ENCODE measurements around the gene GAST. TPM values are rescaled to one million over a fixed set of nuclear protein-coding genes. Genes with fewer than 3 reads are reported as not detected.
A peak's percentile ranks its signal among the peaks of the same experiment; 100 is the strongest.
"Not testable (repeated sequence)": the region's sequence is repeated elsewhere in the genome, so short reads cannot be mapped to it uniquely, and the experiment has no call there.

Gene GAST
- total RNA-seq, 1 experiment from 2014 or later: not detected

DNA sequence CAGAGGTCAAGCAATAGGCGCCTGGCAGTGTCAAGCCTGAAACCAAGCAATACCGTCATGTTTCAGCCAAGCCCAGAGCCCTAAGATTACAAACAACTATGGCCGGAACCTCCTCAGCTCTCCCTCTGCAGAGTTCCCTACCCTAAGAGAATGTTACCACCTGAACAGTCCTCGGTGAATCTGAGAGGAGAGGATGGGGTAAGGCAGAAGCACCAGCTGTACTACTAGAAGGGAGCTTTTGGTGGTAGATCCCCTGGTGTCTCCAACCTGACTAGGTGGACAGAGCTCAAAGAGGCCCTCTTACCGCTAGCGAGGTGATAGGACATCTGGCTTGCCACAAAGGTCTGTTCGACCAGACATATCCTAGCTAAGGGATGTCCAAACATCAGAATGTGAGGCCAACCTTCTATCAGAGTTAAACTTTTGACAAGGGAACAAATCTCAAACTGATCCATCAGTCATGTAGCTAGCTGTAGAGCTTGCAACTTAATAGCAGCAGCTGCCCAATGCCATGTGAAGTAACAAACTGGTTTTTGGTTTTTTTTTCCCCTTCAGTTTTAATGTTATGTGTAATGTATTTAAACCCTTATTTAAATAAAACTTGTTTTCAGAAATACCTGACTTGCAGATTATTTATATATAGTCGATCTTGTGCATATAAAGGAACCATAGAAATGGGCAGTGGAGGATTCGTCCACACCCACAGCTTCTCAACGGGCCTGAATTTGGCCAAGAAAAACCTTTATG, 20.9 kb upstream of the GAST start:
- no peak overlapping the region for H3K4me3 ChIP-seq (ENCODE audit: insufficient read depth, low read depth, low read length)
- no peak for DNase-seq
- H3K36me3 ChIP-seq (replicated peaks; ENCODE audit: control insufficient read depth, insufficient read depth, low read length): peaks cover 30% of the 10 kb centered on the region
- no peaks in the 10 kb centered on the region for H3K27me3 ChIP-seq (ENCODE audit: control insufficient read depth, insufficient read depth, low read length)

DNA sequence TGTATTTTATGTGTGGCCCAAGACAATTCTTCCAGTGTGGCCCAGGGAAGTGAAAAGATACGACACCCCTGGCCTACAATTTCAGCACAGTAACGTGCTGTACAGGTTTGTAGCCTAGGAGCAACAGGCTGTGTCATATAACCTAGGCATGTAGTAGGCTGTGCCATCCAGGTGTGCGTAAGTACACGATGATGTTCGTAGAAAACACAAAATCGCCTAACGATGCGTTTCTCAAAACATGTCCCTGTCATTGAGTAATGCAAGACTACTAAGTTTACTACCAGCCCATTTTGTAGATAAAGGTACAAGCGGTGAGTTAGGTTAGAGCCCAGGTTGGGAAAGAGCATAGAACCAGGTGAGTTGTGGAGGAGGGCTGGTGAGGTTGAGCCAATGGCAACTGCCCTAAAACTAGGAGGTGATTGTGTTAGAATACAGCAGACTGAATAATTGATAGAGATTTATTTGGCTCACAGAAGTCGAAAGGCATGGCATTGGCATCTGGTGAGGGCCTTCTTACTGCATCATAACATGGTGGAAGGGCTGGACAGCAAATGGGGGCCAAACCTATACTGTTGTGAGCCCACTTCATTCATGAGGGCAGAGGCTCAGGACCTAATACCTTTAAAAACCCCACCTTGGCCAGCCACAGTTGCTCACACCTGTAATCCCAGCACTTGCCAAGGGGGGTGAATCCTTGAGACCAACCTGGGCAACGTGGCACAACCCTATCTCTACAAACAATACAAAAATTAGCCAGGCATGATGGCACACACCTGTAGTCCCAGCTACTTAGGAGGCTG, 19.2 kb upstream of the GAST start:
- Histone ChIP-seq H3K36me3 (replicated peaks; ENCODE audit: control insufficient read depth, insufficient read depth, low read length) (peaks cover 30% of the 10 kb centered on the region), H3K4me3 (ENCODE audit: insufficient read depth, low read depth, low read length) (no peak overlapping the region), H3K27me3 (ENCODE audit: control insufficient read depth, insufficient read depth, low read length) (no peaks in the 10 kb centered on the region)
- no peak for DNase-seq

DNA sequence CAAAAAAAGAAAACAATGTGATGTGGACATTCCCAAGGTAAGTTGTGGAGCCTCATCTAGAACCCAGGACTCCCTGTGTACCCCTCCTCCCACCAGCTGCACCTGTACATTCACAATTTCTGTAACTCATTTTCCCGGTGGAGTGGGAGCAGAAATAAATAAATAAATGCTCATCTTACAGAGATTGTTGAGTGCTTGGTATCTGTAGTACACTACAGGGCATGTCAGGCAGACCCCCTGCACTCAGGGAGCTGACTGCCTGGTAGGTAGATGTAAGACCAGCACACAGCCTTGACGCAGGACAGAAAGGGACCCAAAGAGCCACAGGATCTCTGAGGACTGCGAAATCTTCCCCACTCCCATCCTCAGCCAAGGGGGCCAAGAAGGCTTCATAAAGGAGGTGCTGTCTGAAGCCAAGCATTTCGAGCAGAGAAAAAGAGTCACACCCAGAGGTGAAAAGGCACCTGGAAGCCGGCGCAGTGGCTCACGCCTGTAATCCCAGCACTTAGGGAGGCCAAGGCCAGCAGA, 16.9 kb upstream of the GAST start:
- H3K4me3 ChIP-seq (ENCODE audit: insufficient read depth, low read depth, low read length): no peak overlapping the region
- no peaks in the 10 kb centered on the region for H3K27me3 ChIP-seq (ENCODE audit: control insufficient read depth, insufficient read depth, low read length)
- no peak for DNase-seq
- H3K36me3 ChIP-seq (replicated peaks; ENCODE audit: control insufficient read depth, insufficient read depth, low read length): peaks cover 24% of the 10 kb centered on the region

DNA sequence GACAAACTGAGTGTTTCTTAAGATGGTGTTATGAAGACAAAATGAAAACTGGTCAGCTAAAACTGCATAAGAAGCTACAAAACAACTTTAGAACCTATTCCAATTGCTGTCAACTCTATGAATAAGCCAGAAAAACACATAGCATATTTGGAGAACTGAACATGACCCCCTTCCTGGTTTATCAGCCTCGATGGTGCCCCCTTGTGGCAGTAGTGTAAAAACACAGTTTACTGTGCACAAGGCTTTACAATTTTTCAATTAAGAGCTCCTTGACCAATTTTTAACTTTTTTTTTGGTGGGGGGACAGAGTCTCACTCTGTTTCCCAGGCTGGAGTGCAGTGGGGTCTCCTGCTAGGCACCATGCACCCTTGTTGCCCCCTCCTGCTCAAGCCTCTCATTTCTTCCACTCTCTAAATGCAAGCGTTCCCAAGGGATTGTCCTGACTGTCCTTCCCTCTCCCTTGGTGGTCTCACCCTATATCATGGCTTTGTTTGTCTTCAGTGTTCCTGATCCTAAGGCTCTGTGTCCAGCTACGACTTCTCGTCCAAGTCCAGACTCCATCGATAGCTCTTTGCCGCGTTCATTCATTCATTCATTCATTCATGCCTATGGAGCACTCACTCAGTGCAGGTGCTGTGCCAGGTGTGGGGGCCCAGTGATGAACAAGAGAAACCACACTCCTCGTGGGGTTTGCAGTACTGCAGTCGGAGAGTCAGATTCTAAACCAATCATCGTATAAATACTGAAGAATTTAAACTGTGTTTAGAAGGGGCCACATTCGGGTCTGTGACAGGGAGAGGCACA, 16.0 kb upstream of the GAST start:
- Histone ChIP-seq H3K27me3 (ENCODE audit: control insufficient read depth, insufficient read depth, low read length) (no peaks in the 10 kb centered on the region), H3K4me3 (ENCODE audit: insufficient read depth, low read depth, low read length) (no peak overlapping the region), H3K36me3 (replicated peaks; ENCODE audit: control insufficient read depth, insufficient read depth, low read length) (peaks cover 15% of the 10 kb centered on the region)
- DNase-seq: peak; percentile 81

DNA sequence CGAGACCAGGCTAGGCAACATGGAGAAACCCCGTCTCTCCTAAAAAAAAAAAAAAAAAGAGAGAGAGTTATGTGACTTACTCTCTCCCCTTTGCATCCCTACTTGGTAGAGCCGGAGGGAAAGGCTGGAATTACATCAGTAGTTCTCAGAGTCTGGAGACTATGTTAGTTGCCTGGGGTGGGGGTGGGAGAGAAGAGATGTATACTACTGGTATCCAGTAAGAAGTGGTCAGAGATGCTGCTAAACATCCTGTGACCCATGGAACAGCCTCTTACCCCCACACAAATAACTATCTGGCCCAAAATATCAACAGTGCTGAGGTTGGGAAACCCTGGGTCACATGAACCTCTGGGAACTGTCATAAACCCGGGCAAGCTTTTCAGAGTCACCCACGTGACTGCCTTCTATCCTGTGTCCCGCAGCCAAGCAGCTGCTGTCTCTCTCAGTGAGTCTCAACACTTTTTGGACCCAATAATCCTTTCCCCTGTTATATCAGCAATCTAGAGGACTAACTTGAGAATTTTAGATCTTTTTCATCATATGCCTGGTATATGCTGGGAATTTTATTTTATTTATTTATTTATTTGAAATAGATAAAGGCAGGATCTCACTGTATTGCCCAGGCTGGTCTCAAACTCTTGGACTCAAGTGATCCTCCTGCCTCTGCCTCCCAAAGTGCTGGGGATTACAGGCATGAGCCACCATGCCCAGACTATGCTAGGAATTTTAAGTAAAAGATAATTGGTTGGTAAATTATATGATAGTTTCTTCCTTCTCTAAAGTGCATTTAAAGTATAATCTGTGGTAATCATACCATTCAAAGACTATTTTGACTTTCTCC, 14.8 kb upstream of the GAST start:
- peaks cover 6% of the 10 kb centered on the region for H3K36me3 ChIP-seq (replicated peaks; ENCODE audit: control insufficient read depth, insufficient read depth, low read length)
- DNase-seq: no peak
- H3K27me3 ChIP-seq (ENCODE audit: control insufficient read depth, insufficient read depth, low read length): no peaks in the 10 kb centered on the region
- no peak overlapping the region for H3K4me3 ChIP-seq (ENCODE audit: insufficient read depth, low read depth, low read length)

DNA sequence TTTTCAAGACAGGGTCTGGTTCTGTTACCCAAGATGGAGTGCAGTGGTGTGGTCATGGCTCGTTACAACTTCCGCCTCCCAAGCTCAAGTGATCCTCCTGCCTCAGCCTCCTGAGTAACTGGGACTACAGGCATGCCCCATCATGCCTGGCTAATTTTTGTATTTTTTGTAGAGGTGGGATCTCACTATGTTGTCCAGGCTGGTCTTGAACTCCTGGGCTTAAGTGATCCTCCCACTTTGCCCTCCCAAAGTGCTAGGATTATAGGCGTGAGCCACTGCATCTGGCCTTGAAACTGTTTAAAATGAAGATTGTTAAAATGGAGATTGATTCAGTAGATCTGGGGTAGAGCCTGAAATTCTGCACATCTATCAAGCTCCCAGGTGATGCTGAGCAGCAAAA, 11.3 kb upstream of the GAST start:
- H3K27me3 ChIP-seq (ENCODE audit: control insufficient read depth, insufficient read depth, low read length); H3K36me3 ChIP-seq (replicated peaks; ENCODE audit: control insufficient read depth, insufficient read depth, low read length); H3K4me3 ChIP-seq (ENCODE audit: insufficient read depth, low read depth, low read length); DNase-seq: not testable (repeated sequence)

DNA sequence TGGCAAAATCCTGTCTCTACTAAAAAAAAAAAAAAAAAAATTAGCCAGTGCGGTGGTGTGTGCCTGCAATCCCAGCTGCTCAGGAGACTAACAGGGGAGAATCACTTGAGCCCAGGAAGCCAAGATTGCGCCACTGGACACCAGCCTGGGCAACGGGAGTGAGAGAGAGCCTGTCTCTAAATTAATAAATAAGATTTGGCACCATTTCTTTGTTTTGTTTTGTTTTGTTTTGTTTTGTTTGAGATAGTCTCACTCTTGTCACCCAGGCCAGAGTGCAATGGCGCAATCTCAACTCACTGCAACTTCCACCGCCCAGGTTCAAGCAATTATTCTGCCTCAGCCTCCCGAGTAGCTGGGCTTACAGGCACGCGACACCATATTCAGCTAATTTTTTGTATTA, 9.4 kb upstream of the GAST start:
- H3K4me3 ChIP-seq (ENCODE audit: insufficient read depth, low read depth, low read length): no peak overlapping the region
- peaks cover 13% of the 10 kb centered on the region for H3K27me3 ChIP-seq (ENCODE audit: control insufficient read depth, insufficient read depth, low read length)
- no peak for DNase-seq
- no peaks in the 10 kb centered on the region for H3K36me3 ChIP-seq (replicated peaks; ENCODE audit: control insufficient read depth, insufficient read depth, low read length)

DNA sequence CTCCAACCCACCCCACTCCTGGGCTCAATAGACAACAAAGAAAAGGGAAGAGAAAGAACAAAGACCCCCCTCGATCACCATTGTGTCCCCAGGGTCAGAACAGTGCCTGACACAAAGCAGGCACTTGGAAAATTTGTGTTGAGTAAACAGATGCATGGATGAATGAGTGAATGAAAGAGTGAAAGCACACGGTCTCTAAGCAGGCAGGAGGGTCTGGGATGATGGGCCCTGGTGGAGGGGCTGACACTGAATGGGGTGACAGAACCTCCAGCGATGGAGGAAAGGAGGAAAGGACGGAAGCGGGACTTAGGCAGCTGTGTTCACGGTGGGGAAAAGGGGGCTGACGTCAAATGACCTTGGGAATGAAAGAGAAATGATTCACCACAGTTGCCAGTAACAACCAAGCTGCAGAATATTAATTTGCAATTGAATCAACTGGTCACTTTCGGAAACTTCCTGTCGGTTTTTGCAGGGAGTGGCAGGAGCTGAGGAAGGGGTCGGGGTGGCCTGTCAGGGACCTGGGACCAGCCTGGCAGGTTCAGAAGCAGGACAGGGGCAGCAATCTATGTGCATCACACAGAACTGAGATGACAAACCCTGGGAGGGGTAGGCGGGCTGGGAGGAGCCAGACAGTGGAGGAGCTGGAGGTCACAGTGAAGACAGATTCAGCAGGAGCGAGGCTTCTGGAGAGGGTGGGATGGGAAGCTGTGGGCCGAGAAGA, 6.7 kb upstream of the GAST start:
- no peak overlapping the region for H3K4me3 ChIP-seq (ENCODE audit: insufficient read depth, low read depth, low read length)
- DNase-seq: peak; percentile 72
- H3K36me3 ChIP-seq (replicated peaks; ENCODE audit: control insufficient read depth, insufficient read depth, low read length): no peaks in the 10 kb centered on the region
- H3K27me3 ChIP-seq (ENCODE audit: control insufficient read depth, insufficient read depth, low read length): peaks cover 32% of the 10 kb centered on the region

DNA sequence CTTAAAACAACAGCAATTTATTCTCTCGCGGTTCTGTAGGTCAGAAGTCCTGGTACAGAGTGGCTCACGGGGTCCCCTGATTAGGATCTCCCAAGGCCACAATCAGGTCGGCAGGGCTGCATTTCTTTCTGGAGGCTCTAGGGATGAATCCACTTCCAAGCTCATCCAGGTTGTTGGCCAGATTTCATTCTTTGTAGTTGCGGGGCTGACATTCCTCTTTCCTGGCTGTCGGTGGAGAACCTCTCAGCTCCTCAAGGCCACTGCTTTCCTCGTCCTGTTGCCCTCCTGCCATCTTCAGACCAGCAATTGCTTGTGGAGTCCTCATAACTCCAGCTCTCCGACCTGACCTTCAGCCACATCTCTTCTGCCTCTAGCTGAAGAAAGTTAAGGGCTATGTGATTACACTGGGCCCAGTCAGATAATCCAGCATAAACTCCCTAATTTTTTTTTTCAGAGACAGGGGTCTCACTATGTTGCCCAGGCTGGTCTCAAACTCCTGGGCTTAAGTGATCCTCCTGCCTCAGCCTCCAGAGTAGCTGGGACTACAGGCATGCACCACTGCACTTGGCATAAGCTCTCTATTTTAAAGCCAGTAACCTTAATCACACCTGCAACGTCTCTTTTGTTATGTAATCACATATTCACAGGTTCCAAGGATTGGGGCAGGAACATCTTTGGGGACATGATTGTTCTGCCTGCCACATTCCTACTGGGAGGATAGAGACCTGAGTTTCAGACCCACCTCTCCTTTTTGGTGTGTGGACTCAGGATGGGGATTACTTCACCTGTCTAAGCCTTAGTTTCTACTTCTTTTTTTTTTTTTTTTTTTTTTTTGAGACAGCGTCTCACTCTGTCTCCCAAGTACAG, 4.1 kb upstream of the GAST start:
- H3K27me3 ChIP-seq (ENCODE audit: control insufficient read depth, insufficient read depth, low read length): peaks cover 51% of the 10 kb centered on the region
- H3K36me3 ChIP-seq (replicated peaks; ENCODE audit: control insufficient read depth, insufficient read depth, low read length): no peaks in the 10 kb centered on the region
- DNase-seq: peak; percentile 59
- H3K4me3 ChIP-seq (ENCODE audit: insufficient read depth, low read depth, low read length): no peak overlapping the region

DNA sequence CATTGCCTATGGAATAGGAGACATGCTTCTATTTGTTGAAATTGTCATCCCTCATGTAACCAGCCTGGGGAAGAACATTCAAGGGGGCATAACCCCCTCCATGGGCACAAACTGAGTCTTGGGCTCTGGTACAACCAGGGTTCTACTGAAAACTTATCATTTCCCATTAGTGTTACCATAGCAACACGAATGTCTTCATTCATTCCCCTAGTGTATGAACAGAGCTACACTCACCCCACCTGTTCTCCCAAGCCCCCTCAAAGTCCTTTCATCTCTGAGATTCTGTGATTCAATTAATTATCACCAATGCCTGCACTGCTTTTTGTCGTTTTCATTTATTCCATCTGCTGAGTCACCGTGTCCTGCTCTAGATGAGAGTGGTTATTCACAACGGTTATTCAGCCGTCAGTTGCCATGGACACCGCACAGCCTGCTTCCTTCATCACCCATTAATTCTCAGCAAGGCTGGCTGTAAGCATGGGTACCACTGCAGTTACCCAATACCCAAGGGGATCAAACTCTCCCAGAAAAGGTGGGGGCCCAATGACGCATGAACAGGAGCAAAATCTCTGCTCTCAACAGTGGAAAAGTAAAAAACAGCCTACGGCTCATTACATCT, 1.6 kb upstream of the GAST start:
- H3K4me3 ChIP-seq (ENCODE audit: insufficient read depth, low read depth, low read length): no peak overlapping the region
- DNase-seq: no peak
- peaks cover 52% of the 10 kb centered on the region for H3K27me3 ChIP-seq (ENCODE audit: control insufficient read depth, insufficient read depth, low read length)
- H3K36me3 ChIP-seq (replicated peaks; ENCODE audit: control insufficient read depth, insufficient read depth, low read length): no peaks in the 10 kb centered on the region

DNA sequence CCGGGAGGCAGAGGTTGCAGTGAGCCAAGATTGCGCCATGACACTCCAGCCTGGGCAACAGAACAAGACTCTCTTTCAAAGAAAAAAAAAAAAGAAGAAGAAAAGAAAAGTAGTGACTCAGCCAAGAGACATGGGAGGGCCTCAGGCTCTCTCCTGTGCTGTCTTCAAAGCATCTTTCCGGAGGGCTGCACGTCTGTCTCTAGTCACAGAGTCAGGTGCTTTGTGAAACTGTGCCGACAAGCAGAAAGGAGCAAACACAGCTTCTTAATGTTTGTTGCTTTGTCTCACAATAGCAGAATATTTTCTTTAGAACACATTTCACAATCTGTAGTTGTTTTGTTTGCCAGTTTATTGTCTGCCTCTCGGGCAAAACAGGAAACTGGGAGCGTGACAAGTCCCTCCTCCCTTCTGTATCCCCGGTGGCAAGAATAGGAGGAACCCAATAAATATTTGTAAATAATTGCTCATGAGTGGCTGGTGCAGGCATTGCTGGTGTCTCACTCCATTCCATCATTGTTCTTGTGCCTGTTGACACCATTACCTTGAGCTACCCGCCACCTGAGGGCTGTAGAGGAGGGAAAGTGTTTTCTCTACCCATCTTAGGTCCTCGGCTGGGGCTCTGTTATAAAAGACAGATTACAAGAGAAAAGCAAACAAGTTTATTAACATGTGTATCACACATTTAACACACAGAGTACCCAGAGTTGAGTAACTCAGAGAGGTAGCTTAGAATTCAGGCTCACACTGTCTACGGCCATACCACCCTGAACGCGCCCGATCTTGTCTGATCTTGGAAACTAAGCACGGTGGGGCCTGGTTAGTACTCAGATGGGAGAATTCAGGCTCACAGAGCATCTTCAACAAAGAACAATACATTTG, 5.5 kb downstream of the GAST start:
- Histone ChIP-seq H3K36me3 (replicated peaks; ENCODE audit: control insufficient read depth, insufficient read depth, low read length) (no peaks in the 10 kb centered on the region), H3K4me3 (ENCODE audit: insufficient read depth, low read depth, low read length) (no peak overlapping the region), H3K27me3 (ENCODE audit: control insufficient read depth, insufficient read depth, low read length) (peaks cover 3% of the 10 kb centered on the region; the same call in 1 of the 2 replicates)
- DNase-seq: peak; percentile 29

DNA sequence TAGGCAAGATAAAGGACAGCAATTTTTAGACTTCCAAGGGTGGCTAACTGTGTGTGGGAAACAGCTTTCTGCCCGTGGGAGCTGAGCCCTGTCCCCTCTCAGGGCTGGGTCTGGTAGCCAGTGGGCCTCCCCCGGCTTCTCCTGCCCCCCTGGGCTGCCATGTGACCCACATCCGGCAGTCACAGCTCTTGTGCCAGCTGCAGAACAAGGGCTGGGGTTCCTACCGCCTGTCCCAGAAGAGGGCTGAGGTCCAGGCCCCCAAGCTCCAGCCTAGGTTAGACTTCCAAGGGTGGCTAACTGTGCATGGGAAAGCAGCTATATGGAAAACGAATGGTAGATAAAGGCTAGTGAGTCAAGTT, 6.1 kb downstream of the GAST start:
- no peak overlapping the region for H3K4me3 ChIP-seq (ENCODE audit: insufficient read depth, low read depth, low read length)
- peaks cover 3% of the 10 kb centered on the region; the same call in 1 of the 2 replicates for H3K27me3 ChIP-seq (ENCODE audit: control insufficient read depth, insufficient read depth, low read length)
- no peaks in the 10 kb centered on the region for H3K36me3 ChIP-seq (replicated peaks; ENCODE audit: control insufficient read depth, insufficient read depth, low read length)
- DNase-seq: peak; percentile 34
